GM19324 (cell line): ENCODE measurements around the gene SALL2.
A peak's percentile ranks its signal among the peaks of the same experiment; 100 is the strongest.

Experiments used
- ATAC-seq: cut with Tn5 transposase; IDR thresholded peaks from one replicate; pipeline ENCODE4 v1.9.1; 2021; ENCODE audit warnings: mild to moderate bottlenecking, moderate library complexity; ENCODE audit not compliant: unreplicated experiment, low FRiP score

Gene SALL2

DNA sequence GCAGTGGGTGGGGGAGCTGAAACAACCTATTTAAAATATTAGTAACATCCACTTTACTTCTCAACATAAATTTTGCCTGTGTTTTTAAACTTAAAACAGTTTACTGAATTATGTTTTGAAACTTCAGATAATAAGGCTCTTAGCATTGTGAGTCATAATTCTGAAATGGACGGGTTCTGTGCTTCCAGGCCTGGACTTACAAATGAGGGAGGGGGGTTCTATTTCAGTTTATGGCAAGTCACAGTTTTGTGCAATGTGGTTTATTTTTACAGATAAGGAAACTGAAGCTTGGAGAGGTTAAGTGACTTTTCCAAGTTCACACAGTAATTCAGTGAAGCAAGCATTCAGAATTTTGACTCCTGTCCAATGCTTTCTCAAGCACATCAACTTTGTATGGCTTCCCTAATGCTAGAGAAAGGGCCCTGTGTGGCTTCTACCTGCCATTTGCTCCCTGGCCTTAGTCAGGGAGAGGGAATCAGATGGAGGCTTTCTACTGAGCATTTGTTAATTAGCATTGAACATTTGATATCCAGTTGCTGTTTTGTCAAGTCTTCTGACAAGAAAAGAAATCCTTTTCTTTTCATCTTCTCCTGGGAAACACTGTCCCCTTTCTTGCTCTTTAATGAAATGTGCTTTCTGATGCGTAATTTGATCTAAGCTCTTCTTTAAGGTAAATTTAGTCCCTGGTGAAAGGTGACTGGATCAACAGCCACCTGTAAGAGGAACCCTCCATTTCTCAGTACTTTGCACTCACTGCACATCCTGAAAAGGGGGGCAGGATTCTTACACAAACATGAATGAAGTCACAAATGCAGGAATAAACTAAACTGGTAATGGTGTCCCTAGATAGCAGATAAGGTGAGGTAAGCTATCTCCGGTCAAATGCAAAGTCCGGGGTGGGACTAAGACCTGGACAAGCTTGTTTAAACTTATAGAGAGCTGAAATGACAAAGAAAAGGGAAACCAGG, 2.5 kb upstream of the SALL2 start:
- no peak for ATAC-seq

DNA sequence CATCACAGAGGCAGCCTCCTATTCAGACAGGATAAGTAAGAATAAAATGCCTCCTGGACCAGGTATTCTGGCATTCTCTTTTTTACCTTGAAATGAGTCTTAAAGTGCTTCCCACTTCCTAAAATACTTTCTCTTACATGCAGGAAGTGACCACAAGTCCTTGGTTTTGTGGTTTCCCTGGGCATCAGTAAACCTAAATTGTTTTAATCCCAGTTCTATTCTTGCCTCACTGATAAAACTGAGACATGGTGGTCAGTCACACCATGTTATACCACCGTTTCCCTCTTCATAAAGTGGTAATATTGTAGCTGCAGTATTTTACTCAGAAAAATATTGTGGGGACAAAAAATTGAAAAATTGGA, 1.2 kb upstream of the SALL2 start:
- ATAC-seq: no peak

DNA sequence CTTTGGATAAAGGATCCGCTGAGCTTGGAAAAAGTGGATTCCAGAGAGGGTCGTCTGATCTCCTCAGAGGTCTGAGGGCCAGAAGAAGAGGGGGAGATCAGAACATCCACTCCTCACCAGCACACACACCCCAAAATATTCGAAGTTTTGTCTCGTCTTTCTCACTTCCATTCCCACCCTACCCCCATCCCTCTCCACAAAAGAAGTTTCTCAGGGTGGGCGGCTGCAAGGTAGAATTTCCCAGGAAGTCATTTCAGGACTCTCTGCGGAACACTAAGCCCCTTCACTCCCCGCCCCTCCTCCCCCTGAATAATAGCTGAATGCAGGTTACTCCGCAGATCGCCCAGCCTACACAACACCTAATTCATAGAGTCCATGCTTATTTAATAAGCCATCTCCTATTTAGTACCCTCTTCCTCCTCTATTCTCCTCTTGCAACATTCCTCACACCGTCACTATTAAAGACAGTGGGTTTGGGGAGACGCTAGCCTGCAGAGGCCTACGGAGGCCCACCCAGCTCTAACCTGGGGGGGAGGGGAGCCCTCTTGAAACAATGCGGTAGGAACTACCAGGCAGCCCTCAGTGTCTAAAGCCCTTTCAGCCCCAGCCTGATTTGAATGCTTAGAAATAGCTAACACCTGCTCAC, 649 bp upstream of the SALL2 start:
- ATAC-seq: no peak

DNA sequence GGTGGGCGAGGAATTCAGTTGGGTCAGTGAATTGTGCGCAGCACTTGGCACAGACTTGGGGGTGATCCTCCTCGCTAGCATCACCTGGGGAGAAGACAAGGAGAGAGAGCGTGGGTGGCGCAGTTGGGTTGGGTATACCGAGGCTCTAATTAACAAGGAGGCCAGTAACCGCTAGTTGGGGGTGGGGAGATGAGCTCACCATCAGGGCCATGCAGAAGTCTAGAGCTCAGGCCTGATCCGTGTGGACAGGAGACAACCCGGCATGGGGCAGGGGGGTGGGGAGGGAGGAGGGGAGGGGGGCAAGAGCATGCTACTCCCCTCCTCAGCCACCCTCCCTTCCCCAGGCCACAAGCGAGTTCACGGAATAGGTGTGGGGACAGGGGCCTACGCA, 580 bp downstream of the SALL2 start:
- no peak for ATAC-seq

DNA sequence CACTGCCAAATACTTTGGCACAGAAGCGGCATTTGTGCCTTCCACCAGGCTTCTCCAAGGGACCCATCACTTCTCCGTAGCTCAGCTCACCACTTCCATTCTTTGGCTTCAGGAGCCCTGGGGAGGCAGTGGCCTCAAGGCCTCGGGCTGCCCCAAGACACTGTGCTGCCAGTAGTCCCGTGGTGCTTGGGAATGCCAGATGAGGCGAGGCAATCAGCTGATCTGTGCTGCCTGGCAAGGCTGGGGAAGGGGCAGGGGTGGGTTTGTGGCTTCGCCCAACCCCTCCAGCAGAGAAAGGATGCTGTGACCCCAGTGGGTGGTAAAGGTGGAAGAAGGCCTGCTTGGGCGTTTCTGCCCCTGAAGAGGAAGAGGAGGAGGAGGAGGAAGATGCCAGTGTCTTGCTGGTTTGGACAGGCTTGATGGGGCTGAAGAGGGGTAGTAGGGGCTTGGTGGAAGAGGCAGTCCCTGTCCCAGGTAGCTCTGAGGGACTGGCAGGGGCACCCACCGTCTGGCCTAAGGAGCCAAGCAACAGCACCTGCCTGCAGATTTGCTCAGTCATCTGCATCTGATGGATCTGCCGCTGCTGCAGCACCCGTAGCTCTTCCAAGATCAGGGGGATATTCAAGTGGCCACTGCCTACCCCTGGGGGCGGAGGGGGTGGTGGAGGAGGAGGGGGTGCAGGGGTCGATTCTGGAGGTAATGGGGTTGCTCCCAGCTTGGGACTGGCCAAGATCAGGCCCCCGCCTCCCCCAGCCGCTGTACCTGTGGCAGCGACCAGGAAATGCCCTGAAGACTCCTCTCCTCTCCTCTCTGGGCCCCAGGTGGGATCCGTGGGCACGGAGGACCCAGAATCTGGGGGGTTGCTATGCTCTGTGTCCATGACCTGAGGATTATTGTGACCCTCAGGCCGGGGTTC, 1.3 kb downstream of the SALL2 start:
- ATAC-seq: no peak

DNA sequence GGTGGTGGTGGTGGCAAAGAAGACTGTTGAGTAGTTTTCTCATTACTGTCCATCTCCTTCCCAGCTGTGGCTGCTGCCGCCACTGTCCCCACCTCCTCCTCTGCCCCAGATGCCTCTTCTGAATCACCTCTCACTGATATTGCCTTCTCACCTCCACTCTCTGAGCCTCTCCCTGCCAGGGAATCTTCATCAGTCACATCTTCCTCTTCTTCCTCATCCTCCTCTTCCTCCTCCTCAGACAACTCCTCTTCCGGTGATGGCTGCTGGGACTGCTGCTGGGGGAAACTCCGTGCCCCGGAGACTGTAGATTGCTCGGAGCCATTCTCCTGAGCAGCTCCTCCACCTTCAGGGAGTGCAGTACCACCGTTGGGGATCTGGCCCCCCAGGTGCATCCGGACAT, 2.9 kb downstream of the SALL2 start:
- ATAC-seq: no peak

DNA sequence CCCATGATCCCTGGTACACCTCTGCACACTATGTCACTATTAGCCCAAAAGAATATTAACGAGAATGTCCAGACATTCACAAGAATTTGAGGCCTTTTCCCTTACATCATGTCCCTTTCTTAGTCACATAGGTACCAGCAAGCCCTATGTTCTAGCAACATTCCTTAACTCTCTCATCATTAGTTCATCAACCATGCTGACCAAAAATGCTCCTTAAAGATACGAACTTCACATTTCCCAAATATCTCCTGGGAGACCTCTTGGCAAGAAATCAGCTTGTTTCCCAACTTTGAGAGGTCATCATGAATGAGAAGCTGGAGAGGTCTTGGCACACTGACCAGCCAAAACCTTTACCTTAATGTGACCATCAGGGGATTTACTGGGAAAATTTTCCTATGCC, 4.6 kb downstream of the SALL2 start:
- ATAC-seq: no peak

DNA sequence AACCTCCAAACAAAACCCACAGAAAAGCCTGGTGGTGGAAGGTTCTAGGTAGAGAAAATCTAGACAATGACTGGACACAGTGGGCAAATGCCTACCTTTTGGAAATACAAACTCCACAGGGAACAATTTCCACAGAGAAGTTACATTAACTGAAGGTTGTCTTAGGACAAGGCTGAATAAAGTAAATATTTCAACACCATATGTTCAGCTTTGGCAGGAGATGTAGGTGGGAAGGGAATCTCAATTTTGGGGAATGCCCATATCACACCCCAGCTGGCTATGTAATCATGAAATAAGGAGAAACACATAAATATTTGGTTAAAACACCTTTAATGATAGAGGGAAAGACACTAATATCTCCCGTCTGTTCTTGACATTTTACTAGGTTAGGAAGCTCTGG, 5.4 kb downstream of the SALL2 start:
- ATAC-seq: no peak

DNA sequence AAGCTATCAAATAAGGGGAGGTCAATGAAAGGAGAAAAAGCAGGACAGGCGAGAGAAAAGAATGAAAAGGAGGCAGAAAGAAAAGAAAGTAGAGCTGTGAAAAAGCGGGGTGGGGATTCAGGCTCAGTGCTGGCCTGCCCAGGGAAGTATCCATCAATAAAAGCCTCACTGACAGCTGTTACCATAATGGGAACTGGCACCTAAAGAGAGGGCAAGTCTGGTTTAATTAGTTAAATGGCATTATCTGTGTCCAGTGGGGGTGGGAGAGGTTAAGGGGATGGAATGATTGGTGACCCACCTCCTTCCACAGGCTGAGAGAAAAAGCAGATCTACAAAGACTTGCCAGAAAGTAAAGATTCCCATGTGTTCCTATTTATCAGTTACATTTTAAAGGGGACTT, 7.4 kb downstream of the SALL2 start:
- ATAC-seq: no peak

DNA sequence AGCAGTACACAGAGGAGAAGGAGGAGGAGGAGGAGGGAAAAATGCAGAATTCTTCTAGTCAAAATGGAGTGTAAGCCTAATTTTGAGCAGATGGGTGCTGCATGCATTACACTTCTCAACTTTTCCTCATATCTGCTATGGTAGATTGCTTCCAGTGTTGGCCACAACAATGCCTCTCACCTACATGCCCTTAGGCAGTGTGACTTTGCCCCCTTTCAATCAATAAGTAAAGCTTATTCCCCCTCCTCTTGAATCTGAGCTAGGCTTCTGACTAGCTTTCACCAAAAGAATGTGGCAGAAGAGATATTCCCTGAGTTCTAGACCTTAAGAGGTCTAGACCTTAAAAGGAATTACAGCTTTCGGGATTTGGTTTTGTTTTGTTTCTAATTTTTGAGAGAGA, 11.8 kb downstream of the SALL2 start:
- ATAC-seq: no peak

DNA sequence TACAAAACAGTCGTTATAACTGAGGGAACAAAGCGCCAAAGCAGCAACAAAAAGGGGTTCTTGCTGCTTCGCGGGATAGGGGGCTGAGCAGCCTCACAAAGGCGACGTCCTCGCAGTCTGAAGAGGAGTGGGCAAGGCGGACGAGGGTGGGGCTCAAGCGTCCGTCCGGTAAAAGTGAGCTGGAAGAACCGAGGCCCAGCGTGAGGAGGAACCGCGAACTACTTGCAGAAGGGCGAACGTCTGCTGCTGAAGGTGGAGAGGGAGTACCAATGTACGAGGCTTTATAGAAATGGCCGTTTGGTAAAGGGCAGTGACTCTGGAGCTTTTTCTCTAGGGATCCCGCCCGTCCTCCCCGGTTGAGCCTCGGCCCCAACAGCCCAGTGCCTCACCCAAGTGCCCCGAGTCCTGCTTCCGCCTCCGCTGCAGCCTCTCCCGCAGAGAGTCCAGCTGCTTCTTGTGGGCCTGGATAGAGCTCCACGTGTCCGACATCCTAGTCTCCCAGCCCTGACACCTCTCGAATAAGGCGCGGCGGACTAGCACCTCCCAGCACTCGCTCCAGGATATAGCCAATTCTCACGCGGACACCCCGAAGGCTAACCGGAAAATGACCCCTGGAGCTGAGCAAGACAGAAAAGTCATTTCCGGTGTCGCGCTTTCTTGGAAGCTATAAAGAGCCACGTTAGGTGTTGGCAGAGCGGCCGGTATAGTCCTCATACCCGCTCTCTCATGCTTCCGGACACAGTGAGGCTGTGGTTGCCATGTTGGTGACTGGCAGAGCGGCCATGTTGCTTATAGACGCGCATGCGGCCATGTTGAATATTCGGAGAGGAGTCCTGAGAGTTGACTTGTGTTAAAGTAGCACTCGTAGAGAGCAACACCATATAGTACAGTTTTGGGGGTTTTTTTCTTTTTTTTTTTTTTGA, 15.2 kb downstream of the SALL2 start, which contains the start of gene METTL3:
TSS of gene METTL3 (minus strand) at position 606 of the 923 bp plus-strand sequence. CDS start at position 489, 117 bp downstream.
- peak; percentile 97 for ATAC-seq

DNA sequence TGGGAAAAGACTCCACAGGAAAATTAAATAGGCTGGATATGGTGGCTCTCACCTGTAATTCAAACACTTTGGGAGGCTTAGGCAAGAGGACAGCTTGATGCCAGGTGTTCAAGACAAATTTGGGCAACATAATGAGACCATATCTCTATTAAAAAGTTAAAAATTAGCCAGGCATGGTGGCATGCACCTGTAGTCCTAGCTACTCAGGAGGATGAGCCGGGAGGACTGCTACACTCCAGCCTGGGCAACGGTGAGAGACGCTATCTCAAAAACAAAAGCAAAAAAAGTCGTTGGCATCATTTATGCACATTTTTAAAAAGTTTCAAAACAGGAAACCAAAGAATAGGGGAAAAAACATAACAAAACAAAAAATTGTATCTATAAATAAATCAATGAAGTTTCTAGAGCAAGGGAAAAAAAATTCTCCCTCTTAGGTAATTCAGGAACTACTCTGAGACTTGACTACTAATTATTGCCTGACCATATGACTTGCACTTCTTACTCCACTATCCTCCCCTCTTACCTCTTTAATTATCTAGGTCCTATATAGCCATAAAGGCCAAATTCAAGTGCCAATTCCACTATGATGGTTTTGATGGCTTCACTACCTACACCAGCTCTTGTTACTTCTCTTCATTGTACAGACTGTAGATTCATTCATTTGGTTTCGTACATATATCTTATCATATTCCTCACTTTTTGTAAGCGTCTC, 16.6 kb downstream of the SALL2 start:
- ATAC-seq: no peak

DNA sequence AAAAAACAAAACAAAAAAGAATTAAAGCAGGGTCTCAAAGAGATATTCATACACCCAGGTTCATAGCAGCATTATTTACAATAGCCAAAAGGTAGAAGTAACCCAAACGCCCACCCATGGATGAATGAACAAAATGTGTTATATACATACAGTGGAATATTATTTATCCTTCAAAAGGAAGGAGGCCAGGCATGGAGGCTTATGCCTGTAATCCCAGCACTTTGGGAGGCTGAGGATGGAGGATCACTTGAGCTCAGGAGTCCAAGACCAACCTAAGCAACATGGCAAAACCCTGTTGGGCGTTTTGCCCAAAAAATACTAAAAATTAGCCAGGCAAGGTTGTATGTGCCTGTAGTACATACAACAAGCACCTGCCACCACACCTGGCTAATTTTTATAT, 19.6 kb downstream of the SALL2 start:
- no peak for ATAC-seq

DNA sequence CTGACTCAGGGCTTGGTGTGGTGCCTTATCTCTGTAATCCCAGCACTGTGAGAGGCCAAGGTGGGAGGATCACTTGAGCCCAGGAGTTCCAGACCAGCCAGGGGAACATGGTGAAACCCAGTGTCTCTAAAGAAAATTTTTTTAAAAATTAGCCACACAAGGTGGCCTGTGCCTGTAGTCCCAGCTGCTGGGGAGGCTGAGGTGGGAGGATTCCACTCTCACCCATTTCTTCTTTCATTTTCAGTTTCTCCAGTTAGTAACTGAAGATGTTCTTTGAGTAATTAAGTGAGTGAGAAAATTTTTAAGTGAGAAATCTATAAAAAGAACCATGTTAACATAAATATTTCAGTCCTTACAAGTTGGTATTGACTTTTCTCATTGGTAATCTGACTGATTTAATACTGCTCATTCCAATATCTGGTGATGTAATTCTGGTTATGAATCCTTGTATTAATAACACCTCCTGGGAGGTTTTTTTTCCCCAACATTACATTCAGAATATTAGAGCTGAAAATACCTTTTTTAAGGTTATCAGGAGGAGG, 21.1 kb downstream of the SALL2 start:
- peak; percentile 67 for ATAC-seq

DNA sequence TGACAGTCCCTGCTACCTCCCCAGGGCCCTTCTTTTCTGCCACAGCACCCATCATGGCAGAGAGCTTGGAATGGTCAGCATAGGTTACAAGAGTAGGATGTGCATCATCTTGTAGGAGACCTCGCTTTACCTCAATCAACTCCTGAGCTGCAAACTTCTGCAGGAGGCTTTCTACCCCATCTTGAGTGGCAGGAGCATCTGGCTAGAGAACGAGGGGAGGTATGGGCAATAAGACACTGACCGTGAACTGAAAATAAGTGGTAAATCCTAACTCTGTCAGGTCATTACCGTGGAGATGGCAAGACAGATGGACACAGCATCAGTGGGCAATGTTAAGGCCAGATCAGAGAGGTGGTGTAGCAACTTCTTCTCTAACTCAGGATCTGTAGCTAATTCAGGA, 22.8 kb downstream of the SALL2 start:
- no peak for ATAC-seq

DNA sequence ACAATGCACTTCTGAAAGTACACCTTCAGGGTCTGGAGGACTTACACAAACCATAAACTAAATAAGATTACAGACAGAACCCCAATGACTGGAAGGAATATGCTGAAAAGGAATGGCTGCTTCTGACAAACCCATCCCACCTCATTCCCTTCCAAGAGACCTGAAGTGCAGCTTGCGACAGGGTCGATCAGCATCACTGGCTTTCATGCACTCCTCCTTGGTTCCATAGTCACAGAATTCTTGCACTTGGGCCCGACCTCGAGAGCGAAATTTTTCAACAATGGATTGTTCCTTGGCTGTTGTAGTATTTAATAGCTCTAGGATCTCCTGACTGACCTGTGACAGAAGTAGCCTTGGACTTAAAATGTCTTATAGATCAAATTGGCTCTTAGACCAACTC, 24.6 kb downstream of the SALL2 start:
- no peak for ATAC-seq

DNA sequence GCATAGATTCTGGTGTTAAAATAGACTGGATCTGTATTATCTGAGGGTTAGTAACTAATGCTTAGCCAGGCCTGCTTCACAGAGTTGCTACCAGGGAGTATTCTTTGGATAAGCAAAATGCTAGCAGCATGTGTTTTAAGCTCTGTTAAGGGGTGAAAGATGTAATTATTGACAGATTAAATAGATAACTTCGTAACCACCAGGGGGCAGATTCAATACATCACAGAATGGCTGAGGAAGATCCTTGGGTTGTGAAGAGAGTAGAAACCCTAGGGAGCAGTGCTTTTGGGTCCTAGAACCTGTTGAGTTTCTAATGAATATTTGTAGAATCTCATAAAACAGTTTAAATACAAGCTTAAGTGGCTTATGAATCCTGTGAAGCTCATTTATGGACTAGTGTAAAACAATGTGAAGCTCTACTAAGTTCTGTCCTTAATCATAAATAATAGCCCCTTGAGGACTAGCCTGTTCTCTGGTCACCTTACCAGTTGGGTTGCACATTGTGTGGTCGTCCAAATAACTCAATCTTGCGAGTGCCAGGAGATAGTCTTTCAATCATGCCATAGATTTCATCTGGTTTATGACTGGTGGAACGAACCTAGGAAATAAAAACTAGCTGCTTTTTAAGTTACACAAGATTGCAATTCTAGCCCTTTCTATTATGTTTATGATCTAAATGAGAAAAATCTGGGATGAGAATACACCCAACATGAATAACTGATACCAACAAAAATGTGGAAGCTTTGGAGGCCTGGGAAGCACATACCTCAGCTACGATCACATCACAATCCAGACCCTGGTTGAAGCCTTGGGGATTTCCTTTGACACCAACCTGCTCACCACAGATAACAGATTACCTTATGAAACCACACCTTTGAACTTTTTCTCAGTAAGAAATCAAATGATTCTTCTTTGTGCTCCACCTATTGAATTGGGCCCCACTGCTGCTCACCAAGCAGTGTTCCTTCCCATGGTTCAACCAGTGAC, 27.3 kb downstream of the SALL2 start:
- ATAC-seq: no peak

DNA sequence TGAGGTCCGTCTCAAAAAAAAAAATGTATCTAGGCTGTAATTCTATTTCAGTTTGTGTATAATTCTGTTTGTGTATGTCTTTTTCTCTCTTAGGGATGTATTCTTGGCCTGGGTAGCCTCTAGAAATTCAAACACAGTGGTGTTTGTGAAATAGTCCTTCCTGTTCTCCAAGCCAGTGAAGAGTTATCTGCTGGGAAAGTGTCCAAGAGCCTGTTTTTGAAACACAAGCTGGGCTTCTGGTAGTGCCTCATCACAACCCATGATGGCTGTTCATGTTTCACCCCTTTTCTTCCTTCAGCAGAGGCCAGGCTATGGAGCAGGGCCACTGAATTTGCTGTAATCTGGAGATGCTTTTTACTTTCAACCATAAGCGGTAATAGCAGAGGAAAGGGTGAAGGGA, 29.7 kb downstream of the SALL2 start:
- ATAC-seq: no peak
